HepG2 (cell line): ENCODE results near the gene MRPL43. TPM values are rescaled to one million over a fixed set of nuclear protein-coding genes. Genes with fewer than 3 reads are reported as not detected.
A peak's percentile ranks its signal among the peaks of the same experiment; 100 is the strongest.

Source experiments
- ATF1 ChIP-seq: IDR thresholded peaks from 2 replicates; pipeline ENCODE4 v1.6.1; 2016; ENCODE audit warnings: mild to moderate bottlenecking, control low read depth
- BORCS8-MEF2B ChIP-seq: sonication (generic); formaldehyde crosslinking; IDR thresholded peaks from 2 replicates; pipeline ENCODE4 v1.8.0; 2022; ENCODE audit warnings: mild to moderate bottlenecking, missing genetic modification reagents
- CBX2 ChIP-seq, 2 experiments: fragments of 200-600 bp in 1 of 2; sonication (generic); formaldehyde crosslinking in 1 of 2; IDR thresholded peaks; 2 replicates each; pipeline versions ENCODE4 v1.7.0 to v1.8.1; 2018 to 2022; ENCODE audit warnings: low read depth in 2 of 2, low read length in 1 of 2, mild to moderate bottlenecking in 1 of 2, missing genetic modification reagents in 1 of 2
- GLI4 ChIP-seq: sonication (generic); formaldehyde crosslinking; IDR thresholded peaks from 2 replicates; pipeline ENCODE4 v1.5.1; 2020; ENCODE audit warnings: missing genetic modification reagents, mild to moderate bottlenecking, moderate library complexity, borderline replicate concordance
- HMGA1 ChIP-seq: sonication (generic); formaldehyde crosslinking; conservative IDR thresholded peaks from 2 replicates; pipeline ENCODE4 v1.4.0; 2020; ENCODE audit warnings: missing genetic modification reagents
- HNF4G ChIP-seq, 2 experiments: sonication (generic) in 1 of 2; formaldehyde crosslinking in 1 of 2; IDR thresholded peaks; 2 replicates each; pipeline versions ENCODE4 v1.4.0 to v1.6.1; 2011 to 2020; ENCODE audit warnings: borderline replicate concordance in 2 of 2, low read depth in 2 of 2, mild to moderate bottlenecking in 2 of 2, low read length in 1 of 2, missing genetic modification reagents in 1 of 2, moderate library complexity in 1 of 2
- LCORL ChIP-seq, 2 experiments: fragments of 450-650 bp in 1 of 2; sonication (generic) in 1 of 2; formaldehyde crosslinking in 1 of 2; IDR thresholded peaks; 2 replicates each; pipeline versions ENCODE4 v1.5.0 to v1.6.1; 2017 to 2020; ENCODE audit warnings: antibody characterized with exemption in 1 of 2, missing genetic modification reagents in 1 of 2
- MAFG ChIP-seq: sonication (generic); formaldehyde crosslinking; IDR thresholded peaks from 2 replicates; pipeline ENCODE4 v1.5.1; 2020; ENCODE audit warnings: mild to moderate bottlenecking, missing genetic modification reagents
- NPAS2 ChIP-seq: sonication (generic); formaldehyde crosslinking; IDR thresholded peaks from 2 replicates; pipeline ENCODE4 v1.8.0; 2022; ENCODE audit warnings: mild to moderate bottlenecking, missing genetic modification reagents, borderline replicate concordance
- NR2F2 ChIP-seq: IDR thresholded peaks from 2 replicates; pipeline ENCODE4 v1.6.1; 2012; ENCODE audit warnings: low read depth, inconsistent platforms, borderline replicate concordance
- ONECUT2 ChIP-seq: sonication (generic); formaldehyde crosslinking; IDR thresholded peaks from 2 replicates; pipeline ENCODE4 v1.4.0; 2020; ENCODE audit warnings: missing genetic modification reagents
- PRMT3 ChIP-seq: sonication (generic); formaldehyde crosslinking; IDR thresholded peaks from 2 replicates; pipeline ENCODE4 v1.8.1; 2022; ENCODE audit warnings: low read depth, mild to moderate bottlenecking, moderate library complexity, missing genetic modification reagents, borderline replicate concordance
- RELA ChIP-seq: sonication (generic); formaldehyde crosslinking; IDR thresholded peaks from 2 replicates; pipeline ENCODE4 v1.4.0; 2020; ENCODE audit warnings: missing genetic modification reagents
- SNAPC5 ChIP-seq: sonication (generic); formaldehyde crosslinking; IDR thresholded peaks from 2 replicates; pipeline ENCODE4 v1.8.1; 2023; ENCODE audit warnings: mild to moderate bottlenecking, missing genetic modification reagents, borderline replicate concordance
- SP4 ChIP-seq: sonication (generic); formaldehyde crosslinking; IDR thresholded peaks from 2 replicates; pipeline ENCODE4 v1.8.1; 2023; ENCODE audit warnings: mild to moderate bottlenecking, missing genetic modification reagents
- TOE1 ChIP-seq: sonication (generic); formaldehyde crosslinking; IDR thresholded peaks from 2 replicates; pipeline ENCODE4 v1.4.0; 2020; ENCODE audit warnings: mild to moderate bottlenecking, missing genetic modification reagents
- XBP1 ChIP-seq: sonication (generic); formaldehyde crosslinking; IDR thresholded peaks from 2 replicates; pipeline ENCODE4 v1.5.0; 2020; ENCODE audit warnings: missing genetic modification reagents
- ZC3H13 ChIP-seq: sonication (generic); formaldehyde crosslinking; IDR thresholded peaks from 2 replicates; pipeline ENCODE4 v1.8.1; 2023; ENCODE audit warnings: mild to moderate bottlenecking, missing genetic modification reagents, moderate library complexity
- ZFP36L1 ChIP-seq: sonication (generic); formaldehyde crosslinking; IDR thresholded peaks from 2 replicates; pipeline ENCODE4 v1.8.0; 2022; ENCODE audit warnings: mild to moderate bottlenecking, missing genetic modification reagents, moderate library complexity
- ZNF710 ChIP-seq: sonication (generic); formaldehyde crosslinking; IDR thresholded peaks from 2 replicates; pipeline ENCODE4 v1.5.0; 2020; ENCODE audit warnings: mild to moderate bottlenecking, missing genetic modification reagents, borderline replicate concordance
- ZNF878 ChIP-seq: sonication (generic); formaldehyde crosslinking; IDR thresholded peaks from 2 replicates; pipeline ENCODE4 v1.8.1; 2023; ENCODE audit warnings: mild to moderate bottlenecking, missing genetic modification reagents, moderate library complexity
- polyA plus RNA-seq, 8 experiments: library from polyadenylated mRNA; depleted of rRNA in 3 of 8; stranded (reverse) in 7 of 8; unstranded in 1 of 8; fragments of >200 nt; fragmentation: Illumina TruSeq in 4 of 8; extraction: Trizol in 4 of 8; gene quantifications; 2 replicates each; pipeline versions ENCODE4 v1.2.1 to v1.2.3, GENCODE V29; 2011 to 2016; ENCODE audit warnings: low read depth in 4 of 8, missing spikeins in 1 of 8, mixed read lengths in 1 of 8; ENCODE audit not compliant: insufficient read depth in 1 of 8
- total RNA-seq, 5 experiments: library from RNA; depleted of rRNA; stranded (reverse); fragments of >200 nt; fragmentation: Illumina TruSeq; extraction: Trizol; gene quantifications; 2 replicates each; pipeline ENCODE4 v1.2.3, GENCODE V29; 2016; ENCODE audit warnings: low read depth in 1 of 5
- TF ChIP-seq, protein P1 (sequence below): sonication (generic); formaldehyde crosslinking; IDR thresholded peaks from 2 replicates; pipeline ENCODE4 v1.4.0; 2020; ENCODE audit warnings: missing genetic modification reagents, low read depth, mild to moderate bottlenecking, borderline replicate concordance
- TF ChIP-seq, protein P2 (sequence below): IDR thresholded peaks from 2 replicates; pipeline ENCODE4 v1.6.1; 2016; ENCODE audit warnings: missing biosample characterization, missing genetic modification reagents, low read depth

MRPL43 gene
- total and polyA plus RNA-seq, 2 of the 13 experiments (the other 11 are each of a cell fraction or from before 2014, with no cell fraction given) = 71.0 to 73.7 TPM

DNA sequence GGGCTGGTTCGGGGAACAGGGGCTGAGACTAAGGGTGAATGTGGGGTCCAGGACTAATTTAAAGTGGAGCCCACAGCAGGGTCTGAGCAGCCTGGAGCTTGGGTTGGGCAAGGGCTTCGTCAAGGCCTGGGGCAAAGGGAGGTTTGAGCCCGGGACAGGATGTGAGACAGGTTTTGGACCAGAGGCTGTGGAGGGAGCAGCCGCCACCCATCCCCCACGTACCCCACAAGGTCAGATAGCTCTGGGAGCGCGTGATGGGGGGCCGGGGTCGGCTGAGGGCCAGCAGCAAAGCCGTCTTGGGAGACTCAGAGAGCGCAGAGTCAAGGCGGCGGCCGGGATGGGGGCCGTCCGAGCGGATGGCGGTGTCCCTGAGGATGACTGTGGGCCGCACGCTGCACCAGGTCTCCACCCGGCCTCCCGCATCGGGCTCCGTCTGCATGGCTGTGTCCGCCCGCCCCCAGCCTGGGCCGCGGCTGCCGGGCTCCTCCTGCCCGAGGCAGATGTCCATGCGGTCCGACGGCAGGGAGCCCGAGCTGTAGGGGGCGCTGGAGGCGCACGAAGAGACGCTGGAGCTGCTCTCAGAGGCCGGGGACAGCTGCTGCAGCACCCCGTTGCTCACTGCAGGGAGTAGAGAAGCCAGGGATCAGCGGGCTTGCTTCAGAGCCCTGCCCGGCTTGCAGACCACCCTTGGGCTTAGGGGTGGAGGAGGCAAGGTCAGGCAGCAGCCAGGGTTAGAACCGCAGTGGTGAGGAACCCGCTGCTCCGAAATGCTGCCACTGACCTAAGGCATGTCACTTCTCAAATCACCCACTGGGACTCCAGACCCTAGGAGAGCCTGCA is 31.5 kb upstream of the MRPL43 start (continued):
- TF ChIP-seq NPAS2 (no peak), HMGA1 (no peak), ONECUT2 (no peak), CBX2 (IDR thresholded peaks at IDR 0.05; ENCODE audit: low read depth, low read length) (no peak), CBX2 (CRISPR knock-in tag; IDR thresholded peaks at IDR 0.05; ENCODE audit: low read depth) (peak; percentile 95; the same call in 1 of the 2 replicates), HNF4G (IDR thresholded peaks at IDR 0.05; ENCODE audit: borderline replicate concordance, low read depth, low read length) (no peak), HNF4G (CRISPR knock-in tag; IDR thresholded peaks at IDR 0.05; ENCODE audit: borderline replicate concordance, low read depth) (no peak), XBP1 (CRISPR knock-in tag) (no peak), TOE1 (no peak), ZNF710 (CRISPR knock-in tag) (peak; percentile 53; the same call in 1 of the 2 replicates), ATF1 (CRISPR knock-in tag) (no peak), ZFP36L1 (0 out of 2 replicates have a peak, but pooled peaks have one; percentile 52), LCORL (IDR thresholded peaks at IDR 0.05) (no peak), LCORL (CRISPR knock-in tag; IDR thresholded peaks at IDR 0.05) (no peak), ZNF878 (no peak), NR2F2 (no peak; the same call in 1 of the 2 replicates), GLI4 (CRISPR knock-in tag) (no peak), SNAPC5 (CRISPR knock-in tag) (no peak), RELA (CRISPR knock-in tag) (0 out of 2 replicates have a peak, but pooled peaks have one; percentile 42), BORCS8-MEF2B (peak; percentile 76), ZC3H13 (CRISPR knock-in tag) (0 out of 2 replicates have a peak, but pooled peaks have one; percentile 73), PRMT3 (CRISPR knock-in tag) (no peak; the same call in 1 of the 2 replicates), MAFG (CRISPR knock-in tag) (no peak), SP4 (peak; percentile 59)
- TF ChIP-seq, protein P1, sequence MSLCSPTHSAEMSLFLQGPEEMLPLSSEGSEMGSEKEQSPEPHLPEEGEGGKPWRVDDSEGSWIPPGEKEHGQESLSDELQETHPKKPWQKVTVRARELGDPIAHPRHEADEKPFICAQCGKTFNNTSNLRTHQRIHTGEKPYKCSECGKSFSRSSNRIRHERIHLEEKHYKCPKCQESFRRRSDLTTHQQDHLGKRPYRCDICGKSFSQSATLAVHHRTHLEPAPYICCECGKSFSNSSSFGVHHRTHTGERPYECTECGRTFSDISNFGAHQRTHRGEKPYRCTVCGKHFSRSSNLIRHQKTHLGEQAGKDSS (CRISPR knock-in tag) = no peak
- TF ChIP-seq, protein P2, sequence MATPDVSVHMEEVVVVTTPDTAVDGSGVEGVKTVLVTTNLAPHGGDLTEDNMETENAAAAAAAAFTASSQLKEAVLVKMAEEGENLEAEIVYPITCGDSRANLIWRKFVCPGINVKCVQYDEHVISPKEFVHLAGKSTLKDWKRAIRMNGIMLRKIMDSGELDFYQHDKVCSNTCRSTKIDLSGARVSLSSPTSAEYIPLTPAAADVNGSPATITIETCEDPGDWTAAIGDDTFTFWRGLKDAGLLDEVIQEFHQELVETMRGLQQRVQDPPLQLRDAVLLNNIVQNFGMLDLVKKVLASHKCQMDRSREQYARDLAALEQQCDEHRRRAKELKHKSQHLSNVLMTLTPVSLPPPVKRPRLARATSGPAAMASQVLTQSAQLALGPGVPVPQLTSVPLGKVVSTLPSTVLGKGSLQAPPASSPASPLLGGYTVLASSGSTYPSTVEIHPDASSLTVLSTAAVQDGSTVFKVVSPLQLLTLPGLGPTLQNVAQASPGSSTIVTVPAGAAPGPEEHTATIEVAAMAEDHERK = no peak
